Body of pancreas (tissue), 4 donors: ENCODE results near the gene SCN8A. TPM values are rescaled to one million over a fixed set of nuclear protein-coding genes. Genes with fewer than 3 reads are reported as not detected.

Experiments used
- ATAC-seq: fragments of 150-250 bp; one replicate; pipeline ENCODE4 v1.9.1; 2016
- DNase-seq, 4 donors: peaks; one replicate each; pipeline ENCODE4 v3.0.0-alpha.2; 2019
- H3K27ac ChIP-seq, 4 donors: fragments of 200-600 bp; sonication (generic); 1 replicate in 3 of 4; 2 replicates in 1 of 4; pipeline versions ENCODE4 v1.5.1 to v1.6.1; 2016 to 2019; ENCODE audit warnings: mild to moderate bottlenecking in 1 of 4, mixed read lengths in 1 of 4, moderate library complexity in 1 of 4
- H3K27me3 ChIP-seq, 2 donors: fragments of 200-600 bp; sonication (generic); one replicate each; pipeline ENCODE4 v1.6.0; 2016; ENCODE audit warnings: mild to moderate bottlenecking in 1 of 2
- H3K36me3 ChIP-seq, 2 donors: fragments of 200-600 bp; sonication (generic); replicated peaks in 1 of 2; 2 replicates each; pipeline ENCODE4 v1.5.1; 2016; ENCODE audit warnings: low read depth in 2 of 2; ENCODE audit not compliant: insufficient read depth in 1 of 2
- H3K4me1 ChIP-seq: fragments of 200-600 bp; sonication (generic); one replicate; pipeline ENCODE4 v1.6.0; 2016
- H3K4me3 ChIP-seq, 2 donors: fragments of 200-600 bp; sonication (generic); 1 replicate in 1 of 2; 2 replicates in 1 of 2; pipeline ENCODE4 v1.5.1; 2016 to 2019
- H3K9me3 ChIP-seq, 3 donors: fragments of 200-600 bp; sonication (generic); 1 replicate in 2 of 3; 2 replicates in 1 of 3; pipeline ENCODE4 v1.5.1; 2016
- POLR2A ChIP-seq, 3 donors: fragments of 450-650 bp; IDR thresholded peaks; one replicate each; pipeline ENCODE4 v1.6.1; 2016; ENCODE audit warnings: antibody characterized with exemption in 3 of 3, mild to moderate bottlenecking in 2 of 3
- WGBS, 2 donors: methylation state at CpG; one replicate each; pipeline ENCODE4 v1.1.5; 2017; 5-methylcytosine and 5-hydroxymethylcytosine counted together
- intact Hi-C: fragments of 100-400 bp; cut with DNase I; formaldehyde crosslinking; loops from one replicate; pipeline ENCODE4 v1.15.1; 2023
- total RNA-seq, 2 donors: library from RNA; depleted of rRNA; stranded (reverse); fragments of >200 nt; gene quantifications; one replicate each; pipeline ENCODE4 v1.1.0, GENCODE V29; 2016
- TF ChIP-seq, protein P1 (sequence below), 7 experiments: fragments of 450-650 bp in 4 of 7; fragments of 200-600 bp in 3 of 7; sonication (generic) in 3 of 7; IDR thresholded peaks; one replicate each; pipeline ENCODE4 v1.5.1; 2016 to 2019; ENCODE audit warnings: antibody characterized with exemption in 7 of 7

Gene SCN8A
- total RNA-seq, 2 donors from 2014 or later: 4.9 to 11.2 TPM

DNA sequence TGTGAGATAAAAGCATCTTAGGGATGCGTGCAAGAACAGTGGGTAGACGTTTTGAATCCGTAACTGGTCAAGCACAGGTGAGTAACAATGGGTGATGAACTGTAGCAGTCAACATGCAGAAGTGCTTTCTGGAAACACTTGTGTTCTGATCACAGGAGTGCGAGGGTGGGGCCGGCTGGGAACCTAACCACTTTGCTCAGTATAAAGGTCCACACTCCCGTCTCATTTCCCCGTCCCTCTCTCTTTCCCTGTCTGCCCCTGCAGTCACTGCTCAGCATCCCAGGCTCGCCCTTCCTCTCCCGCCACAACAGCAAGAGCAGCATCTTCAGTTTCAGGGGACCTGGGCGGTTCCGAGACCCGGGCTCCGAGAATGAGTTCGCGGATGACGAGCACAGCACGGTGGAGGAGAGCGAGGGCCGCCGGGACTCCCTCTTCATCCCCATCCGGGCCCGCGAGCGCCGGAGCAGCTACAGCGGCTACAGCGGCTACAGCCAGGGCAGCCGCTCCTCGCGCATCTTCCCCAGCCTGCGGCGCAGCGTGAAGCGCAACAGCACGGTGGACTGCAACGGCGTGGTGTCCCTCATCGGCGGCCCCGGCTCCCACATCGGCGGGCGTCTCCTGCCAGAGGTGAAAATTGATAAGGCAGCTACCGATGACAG lies 130.4 kb downstream of the SCN8A start:
- WGBS, 2 donors: 47 to 52% methylated on average over 18 to 44 of the region's 44 CpGs
- H3K4me1 ChIP-seq: no peaks in the 10 kb centered on the region
- ATAC-seq (no peak), DNase-seq (no peak)
- H3K27me3 ChIP-seq: no peaks in the 10 kb centered on the region
- TF ChIP-seq, protein P1, sequence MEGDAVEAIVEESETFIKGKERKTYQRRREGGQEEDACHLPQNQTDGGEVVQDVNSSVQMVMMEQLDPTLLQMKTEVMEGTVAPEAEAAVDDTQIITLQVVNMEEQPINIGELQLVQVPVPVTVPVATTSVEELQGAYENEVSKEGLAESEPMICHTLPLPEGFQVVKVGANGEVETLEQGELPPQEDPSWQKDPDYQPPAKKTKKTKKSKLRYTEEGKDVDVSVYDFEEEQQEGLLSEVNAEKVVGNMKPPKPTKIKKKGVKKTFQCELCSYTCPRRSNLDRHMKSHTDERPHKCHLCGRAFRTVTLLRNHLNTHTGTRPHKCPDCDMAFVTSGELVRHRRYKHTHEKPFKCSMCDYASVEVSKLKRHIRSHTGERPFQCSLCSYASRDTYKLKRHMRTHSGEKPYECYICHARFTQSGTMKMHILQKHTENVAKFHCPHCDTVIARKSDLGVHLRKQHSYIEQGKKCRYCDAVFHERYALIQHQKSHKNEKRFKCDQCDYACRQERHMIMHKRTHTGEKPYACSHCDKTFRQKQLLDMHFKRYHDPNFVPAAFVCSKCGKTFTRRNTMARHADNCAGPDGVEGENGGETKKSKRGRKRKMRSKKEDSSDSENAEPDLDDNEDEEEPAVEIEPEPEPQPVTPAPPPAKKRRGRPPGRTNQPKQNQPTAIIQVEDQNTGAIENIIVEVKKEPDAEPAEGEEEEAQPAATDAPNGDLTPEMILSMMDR (IDR thresholded peaks at IDR 0.05): no peak
- no peak for TF ChIP-seq POLR2A (IDR thresholded peaks at IDR 0.05)
- H3K36me3 ChIP-seq: no peaks in the 10 kb centered on the region
- intact Hi-C loops: no loop called here
- no peak overlapping the region for H3K27ac ChIP-seq
- H3K4me3 ChIP-seq: no peak overlapping the region
- no peaks in the 10 kb centered on the region for H3K9me3 ChIP-seq

- H3K4me1 ChIP-seq: no peaks in the 10 kb centered on the region
- no peak for ATAC-seq
These were observed 131.4 kb downstream of the SCN8A start for GRCh38 chr12:51722431-51722830.

DNA sequence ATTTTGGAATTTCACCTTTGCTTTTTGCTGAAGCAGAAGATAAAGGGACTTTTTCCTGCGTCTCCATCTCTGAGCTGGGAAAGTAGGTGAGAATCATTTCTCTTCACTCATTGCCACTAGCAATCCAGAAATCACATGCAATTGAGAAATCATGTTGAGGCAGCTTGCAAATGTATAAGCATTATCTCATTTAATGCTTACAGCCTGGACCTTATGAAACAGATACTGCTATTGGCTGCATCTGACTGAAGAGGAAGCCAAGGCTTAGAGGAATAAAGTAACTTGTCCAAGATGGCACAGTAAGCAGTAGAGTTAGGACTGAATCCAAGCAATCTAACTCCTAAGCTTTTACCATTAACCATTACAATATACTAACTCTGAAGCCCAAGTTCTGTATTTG lies 135.1 kb downstream of the SCN8A start:
- TF ChIP-seq, protein P1 (IDR thresholded peaks at IDR 0.05): no peak
- TF ChIP-seq POLR2A (IDR thresholded peaks at IDR 0.05): no peak
- intact Hi-C loops: no loop called here
- Histone ChIP-seq H3K4me3 (no peak overlapping the region), H3K36me3 (no peaks in the 10 kb centered on the region), H3K4me1 (no peaks in the 10 kb centered on the region), H3K9me3 (no peaks in the 10 kb centered on the region), H3K27me3 (no peaks in the 10 kb centered on the region), H3K27ac (no peak overlapping the region)
- DNase-seq (no peak), ATAC-seq (no peak)
- WGBS, 2 donors: 92 to 97% methylated on average over 1 of the region's 1 CpG

More at GRCh38 chr12:51722431-51722830, 131.4 kb downstream of the SCN8A start:
- DNase-seq: no peak
- H3K4me3 ChIP-seq: no peak overlapping the region
- no peak overlapping the region for H3K27ac ChIP-seq
- intact Hi-C loops: no loop called here
- H3K36me3 ChIP-seq: no peaks in the 10 kb centered on the region
- no peaks in the 10 kb centered on the region for H3K9me3 ChIP-seq
- no peak for TF ChIP-seq POLR2A (IDR thresholded peaks at IDR 0.05)
- TF ChIP-seq, protein P1 (IDR thresholded peaks at IDR 0.05): no peak
- no peaks in the 10 kb centered on the region for H3K27me3 ChIP-seq

GRCh38 chr12:51726931-51727330 lies 135.9 kb downstream of the SCN8A start:
- WGBS, 2 donors: 35 to 39% methylated on average over 2 of the region's 2 CpGs
- DNase-seq (no peak), ATAC-seq (no peak)
- intact Hi-C loops: no loop called here
- Histone ChIP-seq H3K4me3 (no peak overlapping the region), H3K27ac (no peak overlapping the region), H3K9me3 (no peaks in the 10 kb centered on the region), H3K4me1 (no peaks in the 10 kb centered on the region), H3K27me3 (no peaks in the 10 kb centered on the region), H3K36me3 (no peaks in the 10 kb centered on the region)
- TF ChIP-seq POLR2A (IDR thresholded peaks at IDR 0.05): no peak
- TF ChIP-seq, protein P1 (IDR thresholded peaks at IDR 0.05): no peak

DNA sequence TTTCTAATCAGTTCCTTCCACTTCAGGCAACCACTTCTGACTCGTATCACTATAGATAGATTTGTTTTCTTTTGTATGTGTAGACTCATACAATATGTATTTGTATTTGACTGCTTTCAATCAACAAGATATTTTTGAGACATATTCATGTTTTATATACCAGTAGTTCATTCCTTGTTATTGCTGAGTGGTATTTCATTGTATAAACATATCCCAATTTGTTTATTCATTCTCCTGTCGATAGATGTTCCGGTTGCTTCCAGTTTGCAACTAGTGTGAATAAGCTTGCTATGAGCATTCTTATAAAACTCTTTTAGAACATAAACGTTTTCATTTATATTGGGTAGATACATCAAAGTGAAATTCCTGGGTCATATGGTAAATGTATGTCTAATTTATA lies 138.3 kb downstream of the SCN8A start:
- TF ChIP-seq, protein P1 (IDR thresholded peaks at IDR 0.05): no peak
- TF ChIP-seq POLR2A (IDR thresholded peaks at IDR 0.05): no peak
- Histone ChIP-seq H3K4me3 (no peak overlapping the region), H3K4me1 (no peaks in the 10 kb centered on the region), H3K36me3 (no peaks in the 10 kb centered on the region), H3K27ac (no peak overlapping the region), H3K27me3 (no peaks in the 10 kb centered on the region), H3K9me3 (no peaks in the 10 kb centered on the region)
- DNase-seq (no peak), ATAC-seq (no peak)
- intact Hi-C loops: no loop called here
- 70 to 72% methylated on average over 4 of the region's 4 CpGs for WGBS, 2 donors
